Measurements from ENCODE around the gene RELN.

DNA sequence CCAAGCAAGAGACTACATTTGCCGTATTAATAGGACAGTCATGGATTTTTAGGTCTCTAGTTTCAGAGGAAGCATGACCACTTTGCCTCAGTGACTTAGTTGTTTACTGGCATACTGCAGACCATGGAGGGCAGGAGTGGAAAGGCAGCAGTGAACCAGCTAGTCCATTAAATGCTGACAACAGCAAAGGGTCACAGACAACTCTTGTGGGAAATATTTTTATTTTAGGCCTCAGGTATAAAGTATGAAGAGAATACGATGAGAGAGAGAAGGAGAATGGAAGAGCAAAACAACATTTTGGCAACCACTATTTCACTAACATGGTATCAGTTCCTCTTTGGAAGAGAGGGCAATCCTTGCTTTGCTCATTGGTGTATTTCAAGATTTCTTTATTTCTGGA is 118.0 kb downstream of the RELN start:
- TF ChIP-seq ZNF24 (tag by site-specific recombination; IDR thresholded peaks at IDR 0.05) (no peak), ZNF169 (tag by site-specific recombination; IDR thresholded peaks at IDR 0.05) (no peak)
- TF ChIP-seq, protein P1, sequence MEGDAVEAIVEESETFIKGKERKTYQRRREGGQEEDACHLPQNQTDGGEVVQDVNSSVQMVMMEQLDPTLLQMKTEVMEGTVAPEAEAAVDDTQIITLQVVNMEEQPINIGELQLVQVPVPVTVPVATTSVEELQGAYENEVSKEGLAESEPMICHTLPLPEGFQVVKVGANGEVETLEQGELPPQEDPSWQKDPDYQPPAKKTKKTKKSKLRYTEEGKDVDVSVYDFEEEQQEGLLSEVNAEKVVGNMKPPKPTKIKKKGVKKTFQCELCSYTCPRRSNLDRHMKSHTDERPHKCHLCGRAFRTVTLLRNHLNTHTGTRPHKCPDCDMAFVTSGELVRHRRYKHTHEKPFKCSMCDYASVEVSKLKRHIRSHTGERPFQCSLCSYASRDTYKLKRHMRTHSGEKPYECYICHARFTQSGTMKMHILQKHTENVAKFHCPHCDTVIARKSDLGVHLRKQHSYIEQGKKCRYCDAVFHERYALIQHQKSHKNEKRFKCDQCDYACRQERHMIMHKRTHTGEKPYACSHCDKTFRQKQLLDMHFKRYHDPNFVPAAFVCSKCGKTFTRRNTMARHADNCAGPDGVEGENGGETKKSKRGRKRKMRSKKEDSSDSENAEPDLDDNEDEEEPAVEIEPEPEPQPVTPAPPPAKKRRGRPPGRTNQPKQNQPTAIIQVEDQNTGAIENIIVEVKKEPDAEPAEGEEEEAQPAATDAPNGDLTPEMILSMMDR (tag by site-specific recombination; IDR thresholded peaks at IDR 0.05): no peak
- TF ChIP-seq, protein P2, sequence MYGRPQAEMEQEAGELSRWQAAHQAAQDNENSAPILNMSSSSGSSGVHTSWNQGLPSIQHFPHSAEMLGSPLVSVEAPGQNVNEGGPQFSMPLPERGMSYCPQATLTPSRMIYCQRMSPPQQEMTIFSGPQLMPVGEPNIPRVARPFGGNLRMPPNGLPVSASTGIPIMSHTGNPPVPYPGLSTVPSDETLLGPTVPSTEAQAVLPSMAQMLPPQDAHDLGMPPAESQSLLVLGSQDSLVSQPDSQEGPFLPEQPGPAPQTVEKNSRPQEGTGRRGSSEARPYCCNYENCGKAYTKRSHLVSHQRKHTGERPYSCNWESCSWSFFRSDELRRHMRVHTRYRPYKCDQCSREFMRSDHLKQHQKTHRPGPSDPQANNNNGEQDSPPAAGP (tag by site-specific recombination; IDR thresholded peaks at IDR 0.05): no peak
- TF ChIP-seq, protein P3, sequence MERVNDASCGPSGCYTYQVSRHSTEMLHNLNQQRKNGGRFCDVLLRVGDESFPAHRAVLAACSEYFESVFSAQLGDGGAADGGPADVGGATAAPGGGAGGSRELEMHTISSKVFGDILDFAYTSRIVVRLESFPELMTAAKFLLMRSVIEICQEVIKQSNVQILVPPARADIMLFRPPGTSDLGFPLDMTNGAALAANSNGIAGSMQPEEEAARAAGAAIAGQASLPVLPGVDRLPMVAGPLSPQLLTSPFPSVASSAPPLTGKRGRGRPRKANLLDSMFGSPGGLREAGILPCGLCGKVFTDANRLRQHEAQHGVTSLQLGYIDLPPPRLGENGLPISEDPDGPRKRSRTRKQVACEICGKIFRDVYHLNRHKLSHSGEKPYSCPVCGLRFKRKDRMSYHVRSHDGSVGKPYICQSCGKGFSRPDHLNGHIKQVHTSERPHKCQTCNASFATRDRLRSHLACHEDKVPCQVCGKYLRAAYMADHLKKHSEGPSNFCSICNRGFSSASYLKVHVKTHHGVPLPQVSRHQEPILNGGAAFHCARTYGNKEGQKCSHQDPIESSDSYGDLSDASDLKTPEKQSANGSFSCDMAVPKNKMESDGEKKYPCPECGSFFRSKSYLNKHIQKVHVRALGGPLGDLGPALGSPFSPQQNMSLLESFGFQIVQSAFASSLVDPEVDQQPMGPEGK (tag by site-specific recombination; IDR thresholded peaks at IDR 0.05): no peak
- TF ChIP-seq, protein P4, sequence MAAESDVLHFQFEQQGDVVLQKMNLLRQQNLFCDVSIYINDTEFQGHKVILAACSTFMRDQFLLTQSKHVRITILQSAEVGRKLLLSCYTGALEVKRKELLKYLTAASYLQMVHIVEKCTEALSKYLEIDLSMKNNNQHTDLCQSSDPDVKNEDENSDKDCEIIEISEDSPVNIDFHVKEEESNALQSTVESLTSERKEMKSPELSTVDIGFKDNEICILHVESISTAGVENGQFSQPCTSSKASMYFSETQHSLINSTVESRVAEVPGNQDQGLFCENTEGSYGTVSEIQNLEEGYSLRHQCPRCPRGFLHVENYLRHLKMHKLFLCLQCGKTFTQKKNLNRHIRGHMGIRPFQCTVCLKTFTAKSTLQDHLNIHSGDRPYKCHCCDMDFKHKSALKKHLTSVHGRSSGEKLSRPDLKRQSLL (tag by site-specific recombination; IDR thresholded peaks at IDR 0.05): no peak

All from HEK293 (cell line).